Fibroblast of the aortic adventitia (primary cell): ENCODE data around the gene PCDHGA1. TPM values are rescaled to one million over a fixed set of nuclear protein-coding genes. Genes with fewer than 3 reads are reported as not detected.

Experiments used
- DNase-seq: peaks from one replicate; pipeline ENCODE4 v3.0.0-alpha.2; 2010; ENCODE audit warnings: low read depth
- H3K4me3 ChIP-seq: 2 replicates; pipeline ENCODE4 v1.5.1; 2011; ENCODE audit warnings: low read depth, mild to moderate bottlenecking, control low read depth, low read length, moderate library complexity
- CTCF ChIP-seq: IDR thresholded peaks from 2 replicates; pipeline ENCODE4 v1.5.1; 2011; ENCODE audit warnings: mild to moderate bottlenecking, low read length, control low read depth, inconsistent platforms; ENCODE audit not compliant: insufficient read depth
- total RNA-seq: library from RNA; depleted of rRNA; stranded (reverse); fragments of >200 nt; gene quantifications from 2 replicates; pipeline ENCODE4 v1.2.3, GENCODE V29; 2012; ENCODE audit warnings: low replicate concordance

The PCDHGA1 gene
- total RNA-seq, 1 donor, result 1.4 TPM

- TF ChIP-seq CTCF, result no peak
- H3K4me3 ChIP-seq, result no peak overlapping the region
- DNase-seq, result no peak
Observed at GRCh38 chr5:141496038-141496437, 165.7 kb downstream of the PCDHGA1 start.

DNA sequence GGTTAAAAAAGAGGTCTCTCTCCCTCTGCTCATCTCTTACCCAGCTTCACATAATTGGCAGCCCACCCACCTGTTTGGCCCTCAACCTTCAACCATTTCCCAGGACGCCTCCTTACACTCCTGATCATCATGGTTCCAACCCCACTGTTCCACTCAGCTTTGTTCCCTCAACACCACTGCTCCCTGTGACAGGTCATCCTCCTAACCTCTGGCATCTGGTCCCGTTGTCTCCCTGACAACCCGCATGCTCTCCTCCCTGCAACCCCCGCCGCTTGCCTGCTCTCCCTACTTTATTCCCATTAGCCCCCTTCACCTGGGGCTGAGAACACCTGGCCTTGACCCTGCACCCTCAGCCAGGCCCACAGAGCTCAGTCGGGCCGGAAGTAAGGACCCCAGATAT lies 171.4 kb downstream of the PCDHGA1 start:
- H3K4me3 ChIP-seq, result no peak overlapping the region
- TF ChIP-seq CTCF, result no peak
- DNase-seq, result no peak

DNA sequence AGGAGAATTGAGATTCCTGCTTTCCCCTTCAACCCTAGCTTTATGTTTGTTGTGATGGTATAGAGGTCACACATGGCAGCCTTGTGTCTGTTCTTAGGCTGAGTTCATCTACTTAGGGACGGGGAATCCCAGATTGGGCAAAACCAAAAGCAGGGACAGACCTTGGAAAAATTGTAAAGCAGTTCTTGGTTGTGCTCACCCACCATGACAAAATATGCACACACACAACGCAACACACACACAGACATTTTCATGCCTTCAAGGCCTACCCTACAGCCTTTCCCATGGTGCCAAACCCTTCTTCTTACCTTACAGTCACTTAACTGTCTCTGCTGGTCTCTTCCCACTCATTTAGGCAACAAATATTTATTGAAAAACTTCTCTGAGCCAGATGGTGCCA lies 173.4 kb downstream of the PCDHGA1 start:
- no peak for TF ChIP-seq CTCF
- DNase-seq, result no peak
- no peak overlapping the region for H3K4me3 ChIP-seq

DNA sequence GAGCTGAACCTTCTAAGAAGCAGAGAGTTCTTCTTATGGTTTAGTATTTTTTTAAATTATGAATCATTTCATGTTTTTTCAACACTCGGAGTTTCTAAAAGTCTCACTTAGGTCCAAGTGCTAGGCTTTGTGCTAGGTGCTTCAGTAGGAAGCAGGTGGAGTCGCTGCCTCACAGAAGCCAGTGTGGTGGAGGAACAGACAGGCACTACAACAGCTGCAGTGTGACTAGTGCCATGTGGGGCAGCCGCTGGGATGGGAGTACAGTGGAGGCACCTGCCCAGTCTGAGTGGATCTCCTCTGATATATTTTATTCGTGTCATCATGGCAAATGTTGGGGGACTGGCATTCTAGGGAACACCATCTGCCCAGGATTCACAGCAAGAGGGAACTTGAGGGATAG lies 173.9 kb downstream of the PCDHGA1 start:
- DNase-seq, result no peak
- no peak overlapping the region for H3K4me3 ChIP-seq
- TF ChIP-seq CTCF, result no peak

- H3K4me3 ChIP-seq, result no peak overlapping the region
- TF ChIP-seq CTCF, result no peak
- no peak for DNase-seq
Observed at GRCh38 chr5:141506381-141507155, 176.3 kb downstream of the PCDHGA1 start.

GRCh38 chr5:141507387-141508091 lies 177.2 kb downstream of the PCDHGA1 start:
- peak overlapping the region; percentile 55 for H3K4me3 ChIP-seq

More at GRCh38 chr5:141507387-141508091, 177.2 kb downstream of the PCDHGA1 start:
- DNase-seq, result peak; percentile 92
- no peak for TF ChIP-seq CTCF
